ENCODE measurements around the gene APOOL.
"Not testable (repeated sequence)": the region's sequence is repeated elsewhere in the genome, so short reads cannot be mapped to it uniquely, and the experiment has no call there.

Gene APOOL, protein sequence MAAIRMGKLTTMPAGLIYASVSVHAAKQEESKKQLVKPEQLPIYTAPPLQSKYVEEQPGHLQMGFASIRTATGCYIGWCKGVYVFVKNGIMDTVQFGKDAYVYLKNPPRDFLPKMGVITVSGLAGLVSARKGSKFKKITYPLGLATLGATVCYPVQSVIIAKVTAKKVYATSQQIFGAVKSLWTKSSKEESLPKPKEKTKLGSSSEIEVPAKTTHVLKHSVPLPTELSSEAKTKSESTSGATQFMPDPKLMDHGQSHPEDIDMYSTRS

DNA sequence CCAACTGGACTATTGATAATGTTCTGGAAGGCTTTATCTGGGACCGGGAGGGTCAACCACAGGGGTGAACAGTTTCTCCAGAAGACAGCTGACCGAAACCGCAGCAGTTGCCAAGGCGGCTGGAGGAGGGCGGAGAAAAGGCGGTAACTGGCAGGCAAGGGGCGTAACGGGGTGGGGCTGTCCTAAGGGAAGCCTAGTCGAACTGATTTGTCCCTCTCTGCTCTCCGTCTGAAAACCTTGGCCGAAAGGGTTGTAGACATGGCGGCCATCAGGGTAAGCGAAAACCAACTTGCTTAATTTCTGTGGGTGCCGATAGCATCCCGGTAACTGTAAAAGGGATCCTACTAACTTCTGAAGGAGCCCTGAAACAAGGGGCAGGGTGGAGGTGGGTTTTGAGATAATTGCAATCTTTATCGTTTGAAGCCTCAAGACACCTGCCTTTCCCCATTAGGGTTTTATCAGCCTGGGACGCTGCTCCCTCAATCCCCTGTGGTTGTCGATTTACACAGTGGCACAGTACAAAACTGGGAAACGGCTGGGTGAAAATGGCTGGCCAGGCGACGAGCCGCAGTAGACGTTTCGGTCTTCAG, at the start of gene APOOL:
TSS of gene APOOL (plus strand) at position 223 of the 590 bp plus-strand sequence. CDS start at position 259, 36 bp downstream.
- H3K27ac ChIP-seq: peak within 1 kb of the TSS; percentile 66
- DNase-seq (ENCODE audit: low read depth, low spot score): peak; percentile 56

DNA sequence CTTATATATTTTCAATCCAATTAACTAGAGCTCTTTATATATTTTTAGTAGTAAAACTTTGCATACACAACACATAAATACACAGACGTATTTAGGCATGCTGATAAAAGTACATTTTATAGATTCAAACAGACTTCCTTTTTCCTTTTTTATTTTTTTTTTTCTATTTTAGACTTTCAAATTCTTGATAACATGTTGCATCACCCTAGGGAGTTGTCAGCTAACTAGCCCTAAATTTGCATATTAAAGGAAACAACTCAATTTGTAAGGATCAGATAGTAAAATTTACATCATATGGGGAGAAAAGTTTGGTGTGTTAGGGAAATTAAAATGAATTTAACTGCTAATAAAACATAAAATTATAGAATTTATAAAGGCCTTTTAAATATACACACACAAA, 47.4 kb upstream of the APOOL start:
- no peak overlapping the region for H3K27ac ChIP-seq

DNA sequence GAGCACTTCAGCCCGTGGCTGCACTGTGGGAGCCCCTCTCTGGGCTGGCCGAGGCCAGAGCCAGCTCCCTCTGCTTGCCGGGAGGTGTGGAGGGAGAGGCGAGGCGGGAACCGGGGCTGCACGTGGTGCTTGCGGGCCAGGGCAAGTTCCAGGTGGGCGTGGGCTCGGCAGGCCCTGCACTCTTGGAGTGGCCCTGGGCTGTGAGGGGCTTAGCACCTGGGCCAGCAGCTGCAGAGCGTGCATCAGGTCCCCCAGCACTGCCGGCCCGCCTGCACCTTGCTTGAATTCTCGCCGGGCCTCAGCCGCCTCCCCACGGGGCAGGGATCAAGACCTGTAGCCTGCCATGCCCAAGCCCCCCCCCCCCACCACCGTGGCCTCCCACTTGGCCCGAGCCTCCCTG, 28.9 kb upstream of the APOOL start:
- DNase-seq (ENCODE audit: low read depth, low spot score): no peak

More for the DNA sequence above, 47.4 kb upstream of the APOOL start:
- no peak for DNase-seq (ENCODE audit: low read depth, low spot score)

DNA sequence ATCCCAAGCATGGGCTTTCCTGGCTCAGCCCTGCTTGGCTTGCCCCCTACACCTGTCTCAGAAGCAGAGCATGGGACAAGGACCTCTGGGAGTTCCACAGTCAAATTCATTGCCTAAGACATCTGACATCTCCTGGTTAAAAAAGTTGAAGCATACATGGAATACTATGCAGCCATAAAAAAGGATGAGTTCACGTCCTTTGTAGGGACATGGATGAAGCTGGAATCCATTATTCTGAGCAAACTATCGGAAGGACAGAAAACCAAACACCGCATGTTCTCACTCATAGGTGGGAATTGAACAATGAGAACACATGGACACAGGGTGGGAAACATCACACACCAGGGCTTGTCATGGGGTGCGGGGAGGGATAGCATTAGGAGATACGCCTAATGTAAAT, 11.9 kb upstream of the APOOL start:
- H3K27ac ChIP-seq; DNase-seq (ENCODE audit: low read depth, low spot score): not testable (repeated sequence)

More for the DNA sequence above, 28.9 kb upstream of the APOOL start:
- no peak overlapping the region for H3K27ac ChIP-seq

DNA sequence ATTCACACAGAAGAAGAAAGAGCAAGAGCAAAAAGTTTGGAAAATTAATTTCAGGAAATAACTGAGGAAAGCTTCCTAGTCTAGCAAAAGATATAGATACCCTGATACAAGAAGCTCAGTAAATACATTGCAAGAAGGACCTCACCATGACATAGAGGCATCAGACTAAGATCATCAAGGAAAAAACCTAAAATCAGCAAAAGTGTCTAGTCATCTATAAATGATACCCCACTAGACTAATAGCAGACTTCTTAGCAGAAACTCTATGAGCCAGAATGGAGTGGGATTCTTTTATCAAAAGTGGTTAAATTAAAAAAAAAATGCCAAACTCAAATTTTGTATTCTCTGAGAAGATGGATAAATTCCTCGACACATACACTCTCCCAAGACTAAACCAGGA, 10.5 kb upstream of the APOOL start:
- no peak overlapping the region for H3K27ac ChIP-seq
- no peak for DNase-seq (ENCODE audit: low read depth, low spot score)

DNA sequence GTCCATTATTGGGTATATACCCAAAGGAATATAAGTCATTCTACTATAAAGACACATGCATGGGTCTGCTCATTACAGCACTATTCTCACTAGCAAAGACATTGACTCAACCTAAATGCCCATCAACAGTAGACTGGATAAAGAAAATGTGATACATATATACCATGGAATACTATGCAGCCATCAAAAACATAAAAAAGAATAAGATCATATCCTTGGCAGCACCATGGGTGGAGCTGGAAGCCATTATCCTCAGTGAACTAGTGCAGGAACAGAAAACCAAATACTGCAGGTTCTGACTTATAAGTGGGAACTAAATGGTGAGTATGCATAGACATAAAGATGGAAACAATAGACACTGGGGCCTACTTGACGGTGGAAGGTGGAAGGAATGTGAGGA, 2.3 kb upstream of the APOOL start:
- no peak for DNase-seq (ENCODE audit: low read depth, low spot score)
- no peak overlapping the region for H3K27ac ChIP-seq

GRCh38 chrX:85004255-85004654, 578 bp downstream of the APOOL start:
- peak overlapping the region; percentile 66 for H3K27ac ChIP-seq
- DNase-seq (ENCODE audit: low read depth, low spot score): peak; percentile 5

- DNase-seq (ENCODE audit: low read depth, low spot score): no peak
- no peak overlapping the region for H3K27ac ChIP-seq
These were observed 8.4 kb downstream of the APOOL start for GRCh38 chrX:85012098-85012497.

GRCh38 chrX:85015351-85015750, 11.7 kb downstream of the APOOL start:
- not testable (repeated sequence) for H3K27ac ChIP-seq; DNase-seq (ENCODE audit: low read depth, low spot score)

- H3K27ac ChIP-seq: no peak overlapping the region
- DNase-seq (ENCODE audit: low read depth, low spot score): no peak
These were observed 14.0 kb downstream of the APOOL start for GRCh38 chrX:85017721-85018120.

GRCh38 chrX:85018471-85018870, 14.8 kb downstream of the APOOL start:
- DNase-seq (ENCODE audit: low read depth, low spot score): no peak
- no peak overlapping the region for H3K27ac ChIP-seq

DNA sequence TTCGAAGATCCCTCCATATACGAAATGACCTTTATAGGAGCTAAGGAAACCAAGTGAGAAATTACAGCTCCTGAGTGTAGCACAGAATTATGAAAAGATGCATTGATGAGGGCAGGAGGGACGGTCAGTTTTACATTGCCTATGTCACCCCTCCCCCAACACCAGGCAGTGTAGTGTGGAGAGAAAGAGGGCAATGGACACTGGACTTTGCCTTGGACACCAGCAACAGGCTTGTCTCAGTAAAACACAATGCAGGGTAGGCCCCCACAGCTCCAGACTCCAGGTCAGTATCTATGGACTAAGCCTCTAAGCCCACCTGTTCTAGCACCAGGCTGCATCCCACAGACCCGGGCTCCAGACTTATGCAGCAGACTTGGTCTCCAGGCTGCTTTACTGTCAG, 16.5 kb downstream of the APOOL start:
- no peak overlapping the region for H3K27ac ChIP-seq
- DNase-seq (ENCODE audit: low read depth, low spot score): no peak

DNA sequence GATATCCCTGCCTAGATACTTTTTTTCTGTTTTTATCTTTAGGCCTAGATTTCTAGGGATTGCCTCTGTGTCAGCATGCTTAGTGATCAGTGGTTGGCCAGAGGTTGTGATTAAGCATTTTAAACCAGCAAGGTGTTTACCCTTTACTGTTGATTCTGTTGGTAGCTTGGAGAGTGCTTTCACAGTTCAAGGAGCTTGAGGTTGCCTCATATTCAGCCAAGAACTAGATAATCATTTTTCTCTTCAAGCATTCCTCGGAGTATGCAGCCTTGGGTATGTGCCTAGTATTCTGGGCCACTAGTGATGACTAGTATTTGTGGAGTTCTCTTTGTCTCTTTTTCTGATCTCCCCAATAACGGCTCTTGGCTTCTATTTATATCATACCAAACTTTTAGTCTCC, 20.4 kb downstream of the APOOL start:
- DNase-seq (ENCODE audit: low read depth, low spot score): no peak
- no peak overlapping the region for H3K27ac ChIP-seq

DNA sequence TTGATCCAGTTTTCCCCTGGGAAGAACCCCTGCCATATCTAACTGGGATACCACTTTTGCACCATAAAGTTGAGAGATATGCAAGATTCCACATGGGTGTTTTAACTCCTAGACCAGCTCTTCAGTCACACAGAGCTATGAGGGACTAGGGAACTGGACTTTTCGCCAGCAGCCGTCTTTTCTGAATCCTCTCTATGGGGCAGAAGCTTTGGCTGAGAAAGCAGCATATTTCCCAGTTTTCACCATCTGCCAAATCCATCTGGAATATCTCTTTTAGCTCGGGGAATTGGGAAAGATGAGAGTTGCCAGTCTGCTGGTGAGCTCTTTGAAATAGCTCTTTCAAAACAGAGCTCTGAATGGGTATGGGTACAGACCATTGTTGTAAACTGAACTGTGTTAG, 20.9 kb downstream of the APOOL start:
- H3K27ac ChIP-seq: no peak overlapping the region

GRCh38 chrX:85026170-85026569, 22.5 kb downstream of the APOOL start:
- DNase-seq (ENCODE audit: low read depth, low spot score): no peak

More for the DNA sequence above, 20.9 kb downstream of the APOOL start:
- DNase-seq (ENCODE audit: low read depth, low spot score): no peak

GRCh38 chrX:85029043-85029442, 25.4 kb downstream of the APOOL start:
- no peak for DNase-seq (ENCODE audit: low read depth, low spot score)
- H3K27ac ChIP-seq: no peak overlapping the region

More at GRCh38 chrX:85026170-85026569, 22.5 kb downstream of the APOOL start:
- H3K27ac ChIP-seq: no peak overlapping the region

DNA sequence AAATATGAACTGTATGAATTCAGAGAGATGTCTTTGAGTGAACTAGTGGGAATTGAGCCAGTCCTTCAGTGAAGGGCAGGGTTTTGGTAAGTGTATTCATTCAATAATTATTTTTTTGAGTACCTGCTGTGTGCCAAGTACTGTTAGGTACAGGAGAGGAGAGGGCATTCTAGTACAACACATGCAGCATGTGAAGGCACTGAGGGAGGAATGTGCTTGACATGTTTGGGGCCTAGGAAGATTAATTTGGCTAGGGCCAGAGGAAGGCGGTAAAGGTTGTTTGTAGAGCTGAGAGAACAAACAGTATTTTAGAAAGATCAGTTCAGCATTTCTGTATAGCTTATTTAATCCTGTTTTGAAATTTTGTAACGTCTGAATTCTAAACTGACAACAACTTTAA, 27.8 kb downstream of the APOOL start:
- H3K27ac ChIP-seq: no peak overlapping the region
- DNase-seq (ENCODE audit: low read depth, low spot score): no peak

DNA sequence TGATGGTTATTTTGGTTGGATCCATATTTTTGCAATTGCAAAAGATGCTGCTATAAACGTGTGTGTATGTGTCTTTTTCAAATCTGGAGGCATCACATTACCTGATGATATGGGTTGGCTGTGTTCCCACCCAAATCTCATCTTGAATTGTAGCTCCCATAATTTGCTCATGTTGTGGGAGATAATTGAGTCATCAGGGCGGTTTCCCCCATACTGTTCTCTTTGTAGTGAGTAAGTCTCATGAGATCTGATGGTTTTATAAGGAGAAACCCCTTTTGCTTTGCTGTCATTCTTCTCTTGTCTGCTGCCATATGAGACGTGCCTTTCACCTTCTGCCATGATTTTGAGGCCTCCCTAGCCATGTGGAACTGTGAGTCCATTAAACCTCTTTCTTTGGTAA, 33.4 kb downstream of the APOOL start:
- H3K27ac ChIP-seq: no peak overlapping the region
- no peak for DNase-seq (ENCODE audit: low read depth, low spot score)

- no peak for DNase-seq (ENCODE audit: low read depth, low spot score)
These were observed 48.0 kb downstream of the APOOL start for GRCh38 chrX:85051627-85052026.

GRCh38 chrX:85052205-85052604, 48.5 kb downstream of the APOOL start:
- DNase-seq (ENCODE audit: low read depth, low spot score): no peak
- H3K27ac ChIP-seq: peak overlapping the region; percentile 71

More at GRCh38 chrX:85051627-85052026, 48.0 kb downstream of the APOOL start:
- peak overlapping the region; percentile 71 for H3K27ac ChIP-seq

DNA sequence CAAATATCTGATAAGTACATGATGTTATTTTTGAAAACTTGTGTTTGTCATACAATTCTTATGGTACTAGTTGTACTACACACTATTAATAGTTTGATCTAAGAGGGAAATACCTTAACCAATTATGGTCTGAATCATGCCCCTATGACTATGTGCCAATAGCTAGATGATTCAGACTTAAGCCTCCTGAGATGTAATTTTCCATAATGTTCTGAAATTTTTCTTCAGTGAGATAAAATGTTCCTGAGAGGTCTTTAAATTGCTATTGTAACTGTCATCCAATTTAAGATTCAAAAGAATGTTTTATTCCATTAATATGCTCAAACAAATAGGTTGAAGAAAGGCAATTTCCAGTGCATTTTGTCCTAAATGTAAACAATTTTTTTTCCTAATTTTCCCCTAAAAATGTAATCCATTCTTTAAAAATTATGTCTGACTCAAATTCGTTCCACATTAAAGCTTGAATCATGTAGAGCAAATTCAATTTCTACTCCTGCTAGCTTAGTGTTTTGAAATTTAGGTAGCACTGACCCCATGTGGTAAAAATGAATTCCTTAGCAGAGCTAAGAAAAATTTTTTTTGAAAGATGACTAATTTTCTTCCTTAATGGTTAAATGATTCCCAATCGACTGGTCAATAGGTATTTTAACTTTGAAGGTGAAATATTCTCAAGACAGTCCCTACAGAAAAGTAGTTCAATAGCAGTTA, 49.1 kb downstream of the APOOL start:
- peak overlapping the region; percentile 71 for H3K27ac ChIP-seq
- DNase-seq (ENCODE audit: low read depth, low spot score): peak; percentile 8

Measured in epithelial cell of prostate (primary cell).